WERI-Rb-1 (cell line): ENCODE results near the gene OBP2A.

Source experiments
- DNase-seq: peaks from one replicate; pipeline ENCODE4 v3.0.0-alpha.2; 2020
- H3K27ac ChIP-seq: fragments of 250-450 bp; sonication (Bioruptor Pico); 2 replicates; pipeline ENCODE4 v1.5.1; 2020; ENCODE audit warnings: mild to moderate bottlenecking, moderate library complexity
- H3K27me3 ChIP-seq: fragments of 250-450 bp; sonication (Bioruptor Pico); 2 replicates; pipeline ENCODE4 v1.5.1; 2021; ENCODE audit warnings: mild to moderate bottlenecking, low read depth, moderate library complexity; ENCODE audit not compliant: insufficient read depth, severe bottlenecking
- H3K36me3 ChIP-seq: fragments of 250-450 bp; sonication (Bioruptor Pico); 2 replicates; pipeline ENCODE4 v1.5.1; 2020; ENCODE audit warnings: mild to moderate bottlenecking, moderate library complexity
- H3K4me3 ChIP-seq: 2 replicates; pipeline ENCODE4 v1.5.1; 2011; ENCODE audit warnings: low read depth, mild to moderate bottlenecking, control low read depth, low read length
- H3K9me3 ChIP-seq: fragments of 250-450 bp; sonication (Bioruptor Pico); 2 replicates; pipeline ENCODE4 v1.5.1; 2021; ENCODE audit warnings: mild to moderate bottlenecking, moderate library complexity; ENCODE audit not compliant: severe bottlenecking
- CTCF ChIP-seq: IDR thresholded peaks from 2 replicates; pipeline ENCODE4 v1.5.1; 2011; ENCODE audit warnings: low read depth, mild to moderate bottlenecking, control low read depth, inconsistent platforms, low read length

Gene OBP2A

GRCh38 chr9:135584934-135585333 lies 39.0 kb downstream of the OBP2A start:
- Histone ChIP-seq H3K9me3 (no peaks in the 10 kb centered on the region), H3K36me3 (no peaks in the 10 kb centered on the region), H3K4me3 (no peak overlapping the region), H3K27me3 (no peaks in the 10 kb centered on the region), H3K27ac (no peak overlapping the region)
- no peak for DNase-seq
- TF ChIP-seq CTCF = no peak

GRCh38 chr9:135586601-135587109 lies 40.7 kb downstream of the OBP2A start:
- no peaks in the 10 kb centered on the region for H3K36me3 ChIP-seq
- no peak for TF ChIP-seq CTCF
- no peaks in the 10 kb centered on the region for H3K9me3 ChIP-seq
- no peaks in the 10 kb centered on the region for H3K27me3 ChIP-seq
- H3K4me3 ChIP-seq = no peak overlapping the region
- no peak for DNase-seq
- H3K27ac ChIP-seq = no peak overlapping the region

DNA sequence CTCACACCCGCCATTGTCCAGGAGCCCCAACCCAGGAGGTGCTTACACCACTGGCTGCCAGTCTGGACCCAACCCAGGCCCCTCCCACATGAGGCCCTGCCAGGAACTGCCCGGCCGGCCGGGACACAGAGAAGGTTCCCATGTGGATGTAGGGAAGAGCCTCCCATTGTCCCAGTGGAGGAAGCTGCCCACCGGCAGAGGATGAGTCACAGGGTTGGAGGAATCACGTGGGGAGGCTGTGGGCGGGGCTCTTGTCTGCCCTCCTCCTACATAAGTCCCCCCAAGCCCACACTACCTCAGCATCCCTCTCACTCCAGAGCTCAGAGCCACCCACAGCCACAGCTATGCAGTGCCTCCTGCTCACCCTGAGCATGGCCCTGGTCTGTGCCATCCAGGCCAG lies 41.7 kb downstream of the OBP2A start:
- Histone ChIP-seq H3K36me3 (no peaks in the 10 kb centered on the region), H3K27ac (no peak overlapping the region), H3K4me3 (no peak overlapping the region), H3K9me3 (no peaks in the 10 kb centered on the region), H3K27me3 (no peaks in the 10 kb centered on the region)
- DNase-seq = no peak
- no peak for TF ChIP-seq CTCF

DNA sequence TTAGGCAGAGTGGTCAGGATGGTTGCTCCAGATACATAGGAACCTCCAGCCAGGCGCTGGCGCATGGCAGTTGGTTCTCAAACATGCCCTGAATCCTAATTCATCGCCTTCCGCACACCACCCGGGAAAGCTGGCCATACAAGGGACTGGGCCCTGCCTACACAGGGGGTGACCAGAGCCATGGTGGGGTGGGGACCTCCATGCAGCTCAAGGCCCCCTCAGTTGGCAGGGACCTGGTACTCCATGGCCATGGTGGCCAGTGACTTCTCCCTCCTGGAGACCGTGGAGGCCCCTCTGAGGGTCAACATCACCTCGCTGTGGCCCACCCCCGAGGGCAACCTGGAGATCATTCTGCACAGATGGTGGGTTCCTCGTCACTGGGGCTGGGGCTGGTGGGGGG lies 42.4 kb downstream of the OBP2A start:
- DNase-seq = no peak
- H3K4me3 ChIP-seq = no peak overlapping the region
- no peaks in the 10 kb centered on the region for H3K36me3 ChIP-seq
- H3K9me3 ChIP-seq = no peaks in the 10 kb centered on the region
- no peak for TF ChIP-seq CTCF
- H3K27ac ChIP-seq = no peak overlapping the region
- H3K27me3 ChIP-seq = no peaks in the 10 kb centered on the region

GRCh38 chr9:135588886-135589595 lies 43.1 kb downstream of the OBP2A start:
- Histone ChIP-seq H3K9me3 (no peaks in the 10 kb centered on the region), H3K27ac (no peak overlapping the region), H3K36me3 (no peaks in the 10 kb centered on the region), H3K4me3 (no peak overlapping the region), H3K27me3 (no peaks in the 10 kb centered on the region)
- no peak for DNase-seq
- TF ChIP-seq CTCF = no peak
